Hepatocyte (in vitro differentiated cells): ENCODE results near the gene NKX3-2.

Experiments used
- EZH2 ChIP-seq: fragments of 200-600 bp; sonication (generic); IDR thresholded peaks from 2 replicates; pipeline ENCODE4 v1.6.1; 2016; ENCODE audit warnings: antibody characterized with exemption, mild to moderate bottlenecking, borderline replicate concordance
- TF ChIP-seq, protein P1 (sequence below): fragments of 200-600 bp; sonication (generic); IDR thresholded peaks from 2 replicates; pipeline ENCODE4 v1.5.1; 2016; ENCODE audit warnings: antibody characterized with exemption, mild to moderate bottlenecking; ENCODE audit not compliant: poor library complexity

- TF ChIP-seq, protein P1, sequence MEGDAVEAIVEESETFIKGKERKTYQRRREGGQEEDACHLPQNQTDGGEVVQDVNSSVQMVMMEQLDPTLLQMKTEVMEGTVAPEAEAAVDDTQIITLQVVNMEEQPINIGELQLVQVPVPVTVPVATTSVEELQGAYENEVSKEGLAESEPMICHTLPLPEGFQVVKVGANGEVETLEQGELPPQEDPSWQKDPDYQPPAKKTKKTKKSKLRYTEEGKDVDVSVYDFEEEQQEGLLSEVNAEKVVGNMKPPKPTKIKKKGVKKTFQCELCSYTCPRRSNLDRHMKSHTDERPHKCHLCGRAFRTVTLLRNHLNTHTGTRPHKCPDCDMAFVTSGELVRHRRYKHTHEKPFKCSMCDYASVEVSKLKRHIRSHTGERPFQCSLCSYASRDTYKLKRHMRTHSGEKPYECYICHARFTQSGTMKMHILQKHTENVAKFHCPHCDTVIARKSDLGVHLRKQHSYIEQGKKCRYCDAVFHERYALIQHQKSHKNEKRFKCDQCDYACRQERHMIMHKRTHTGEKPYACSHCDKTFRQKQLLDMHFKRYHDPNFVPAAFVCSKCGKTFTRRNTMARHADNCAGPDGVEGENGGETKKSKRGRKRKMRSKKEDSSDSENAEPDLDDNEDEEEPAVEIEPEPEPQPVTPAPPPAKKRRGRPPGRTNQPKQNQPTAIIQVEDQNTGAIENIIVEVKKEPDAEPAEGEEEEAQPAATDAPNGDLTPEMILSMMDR = no peak
- no peak for TF ChIP-seq EZH2
Measured at GRCh38 chr4:13553081-13553480, 8.8 kb upstream of the NKX3-2 start.
